ENCODE data around the gene MGAT5.
A peak's percentile ranks its signal among the peaks of the same experiment; 100 is the strongest.

The MGAT5 gene

DNA sequence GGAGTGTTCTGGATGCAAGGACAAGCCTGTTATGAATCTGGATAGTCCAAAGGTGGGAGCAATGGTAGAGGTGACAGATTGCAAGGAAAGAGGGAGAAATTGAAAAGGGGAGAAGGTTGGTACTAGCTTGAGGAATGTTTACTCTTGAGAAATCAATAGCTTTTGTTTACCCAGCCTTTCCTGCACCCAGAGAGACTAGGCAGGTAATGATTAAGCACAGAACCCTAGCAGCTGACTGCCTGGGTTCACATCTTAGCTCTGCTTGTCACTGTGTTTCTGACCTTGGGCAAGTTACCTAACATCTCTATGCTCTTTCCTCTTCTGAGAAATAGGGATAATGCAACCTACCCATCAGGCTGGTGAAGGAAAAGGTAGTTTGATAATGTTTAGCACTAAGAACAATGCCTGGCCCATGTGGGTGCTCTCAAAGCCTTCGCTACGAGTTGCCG is 178.6 kb downstream of the MGAT5 start:
- no peak for DNase-seq

DNA sequence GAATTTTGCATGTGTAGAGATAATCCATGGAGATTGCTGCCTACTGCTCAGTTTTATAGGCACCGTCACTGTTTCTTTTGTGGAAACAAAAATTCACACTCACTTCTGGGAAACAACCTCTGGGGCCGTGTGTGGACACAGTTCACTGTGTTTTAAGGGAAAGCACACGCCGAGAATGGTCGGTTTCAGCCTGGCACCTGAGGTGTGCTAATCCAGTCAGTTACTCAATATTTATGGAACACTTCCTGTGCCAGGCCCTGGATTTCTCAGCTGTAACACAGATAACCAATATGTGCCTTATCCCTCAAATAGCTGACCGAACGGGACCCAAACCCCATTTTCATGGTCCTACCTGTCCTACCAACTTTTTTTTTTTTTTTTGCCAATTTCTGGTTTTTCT is 179.6 kb downstream of the MGAT5 start:
- no peak for DNase-seq

DNA sequence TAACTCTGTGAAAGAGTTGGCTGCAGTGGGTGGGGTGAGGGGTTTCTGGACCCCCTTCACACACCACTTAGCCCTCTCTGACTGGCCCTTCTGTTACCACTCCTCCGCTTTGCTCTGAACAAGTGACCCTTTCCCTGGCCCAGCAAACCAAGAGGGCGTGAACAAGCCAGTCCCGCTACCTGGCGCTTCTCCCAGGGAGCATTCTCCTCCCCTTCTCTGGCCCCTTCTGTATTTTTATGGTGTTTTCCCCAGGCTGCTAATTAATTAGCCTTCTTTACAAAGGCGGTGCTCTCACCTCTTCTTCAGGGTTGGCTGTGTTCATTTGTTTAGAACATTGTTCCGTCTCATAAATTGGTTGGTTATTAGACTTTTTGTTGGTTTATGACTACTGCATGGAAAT is 180.1 kb downstream of the MGAT5 start:
- DNase-seq = no peak

GRCh38 chr2:134435505-134435904 is 181.6 kb downstream of the MGAT5 start:
- DNase-seq = no peak

DNA sequence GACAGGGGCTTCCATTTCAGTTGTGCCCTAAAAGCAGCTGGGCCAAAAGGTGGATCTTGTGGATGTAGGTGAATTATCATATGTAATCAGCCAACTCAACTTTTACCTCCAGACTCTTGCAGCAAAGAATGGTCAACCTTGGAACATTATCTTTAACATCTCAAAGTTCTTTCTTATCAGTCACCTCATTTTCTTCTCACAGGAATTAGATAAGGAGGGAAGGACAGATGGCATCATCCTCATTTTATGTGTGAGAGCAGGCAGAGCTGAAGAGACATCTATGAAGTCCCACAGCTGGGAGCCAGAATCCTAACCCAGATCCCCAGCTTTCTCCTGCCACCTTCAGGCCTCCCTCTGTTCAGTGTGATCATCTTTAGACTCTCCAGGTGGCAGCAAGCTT is 182.1 kb downstream of the MGAT5 start:
- no peak for DNase-seq

DNA sequence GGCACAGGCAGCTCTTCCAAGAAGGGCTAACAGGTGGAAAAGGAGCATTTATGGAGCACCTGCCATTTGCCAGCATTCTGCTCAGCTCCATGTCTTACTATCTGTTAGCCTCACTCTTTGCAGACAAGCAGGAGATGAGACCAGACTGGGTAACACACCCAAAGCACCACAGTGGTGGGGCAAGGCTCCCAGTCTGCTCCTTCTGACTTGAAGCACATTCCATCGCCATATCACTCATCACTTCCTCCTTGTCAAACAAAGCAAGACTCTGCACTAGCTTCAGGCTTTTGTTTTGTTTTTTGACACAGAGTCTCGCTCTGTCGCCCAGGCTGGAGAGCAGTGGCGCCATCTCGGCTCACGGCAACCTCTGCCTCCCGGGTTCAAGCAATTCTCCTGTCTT is 182.8 kb downstream of the MGAT5 start:
- DNase-seq = no peak

DNA sequence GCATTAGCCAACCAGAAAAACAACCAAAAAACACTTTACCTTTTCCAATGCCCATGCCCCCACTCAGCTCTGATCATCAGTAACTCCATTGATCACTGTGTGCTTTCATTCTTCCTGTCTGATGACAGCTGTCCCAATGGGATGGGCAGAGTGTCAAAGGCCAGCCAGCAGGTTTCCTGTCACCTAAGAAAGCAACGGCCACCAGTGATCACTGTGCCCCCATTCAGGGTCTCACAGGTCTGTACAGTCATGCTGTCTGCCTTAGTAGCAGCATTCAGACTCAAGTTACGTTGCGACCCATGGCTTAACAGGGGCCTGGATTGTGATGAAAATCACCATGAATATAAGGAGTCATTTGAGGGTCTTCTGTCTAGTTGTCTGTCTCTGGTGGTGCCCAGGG is 184.5 kb downstream of the MGAT5 start:
- no peak for DNase-seq

DNA sequence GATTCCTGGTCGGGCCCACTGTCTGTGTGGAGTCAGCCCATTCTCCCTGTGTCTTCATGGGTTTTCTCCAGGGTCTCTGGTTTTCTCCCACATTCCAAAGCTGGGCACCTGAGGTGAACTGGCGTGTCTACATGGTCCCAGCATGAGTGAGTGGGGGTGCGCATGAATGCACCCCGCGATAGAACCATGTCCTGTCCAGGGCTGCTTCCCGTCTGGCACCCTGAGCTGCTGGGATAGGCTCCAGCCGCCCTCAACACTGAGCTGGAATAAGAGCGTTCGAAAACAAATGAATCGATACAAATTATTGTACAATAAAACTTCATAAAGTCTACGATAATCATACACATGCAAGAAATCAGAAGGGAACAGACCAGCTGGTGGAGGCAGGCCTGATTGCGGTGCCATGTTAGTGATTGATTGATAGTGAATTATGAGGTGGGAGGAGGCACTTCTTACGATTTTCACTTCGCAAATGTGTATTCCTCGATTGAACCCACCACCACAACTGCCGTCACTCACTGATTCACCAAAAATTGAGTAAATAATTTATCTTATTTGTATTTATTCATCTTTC is 186.6 kb downstream of the MGAT5 start:
- DNase-seq = no peak

DNA sequence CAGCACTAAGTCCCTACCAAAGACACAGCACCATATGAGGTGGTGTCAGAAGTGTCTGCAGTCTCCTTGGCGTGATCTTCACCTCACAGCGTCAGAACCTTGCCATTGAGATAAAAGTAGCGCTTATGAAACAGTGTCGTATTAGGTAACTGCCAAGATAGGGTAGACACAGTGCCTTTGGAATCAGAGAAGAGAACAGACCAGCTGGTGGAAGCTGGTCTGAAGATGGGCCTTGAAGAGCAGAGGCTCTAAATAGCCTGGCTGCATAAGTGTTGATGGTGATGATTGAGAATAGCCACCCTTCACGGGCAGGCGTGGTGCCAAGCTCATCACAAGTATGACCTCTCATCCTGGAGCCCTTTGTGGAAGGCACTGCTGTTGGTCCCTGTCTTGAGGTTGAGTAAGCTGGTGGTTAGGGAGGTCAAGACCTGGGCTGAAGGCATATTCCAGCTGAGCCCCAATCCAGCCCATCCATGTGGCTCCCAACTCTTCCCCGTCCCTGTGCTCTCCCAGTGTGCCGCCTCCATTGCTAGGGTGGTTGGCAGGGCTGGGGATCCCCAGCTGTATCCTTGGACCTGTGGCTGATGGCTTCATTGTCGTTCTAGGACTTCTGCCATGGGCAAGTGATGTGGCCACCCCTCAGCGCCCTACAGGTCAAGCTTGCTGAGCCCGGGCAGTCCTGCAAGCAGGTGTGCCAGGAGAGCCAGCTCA is 187.4 kb downstream of the MGAT5 start:
- no peak for DNase-seq

DNA sequence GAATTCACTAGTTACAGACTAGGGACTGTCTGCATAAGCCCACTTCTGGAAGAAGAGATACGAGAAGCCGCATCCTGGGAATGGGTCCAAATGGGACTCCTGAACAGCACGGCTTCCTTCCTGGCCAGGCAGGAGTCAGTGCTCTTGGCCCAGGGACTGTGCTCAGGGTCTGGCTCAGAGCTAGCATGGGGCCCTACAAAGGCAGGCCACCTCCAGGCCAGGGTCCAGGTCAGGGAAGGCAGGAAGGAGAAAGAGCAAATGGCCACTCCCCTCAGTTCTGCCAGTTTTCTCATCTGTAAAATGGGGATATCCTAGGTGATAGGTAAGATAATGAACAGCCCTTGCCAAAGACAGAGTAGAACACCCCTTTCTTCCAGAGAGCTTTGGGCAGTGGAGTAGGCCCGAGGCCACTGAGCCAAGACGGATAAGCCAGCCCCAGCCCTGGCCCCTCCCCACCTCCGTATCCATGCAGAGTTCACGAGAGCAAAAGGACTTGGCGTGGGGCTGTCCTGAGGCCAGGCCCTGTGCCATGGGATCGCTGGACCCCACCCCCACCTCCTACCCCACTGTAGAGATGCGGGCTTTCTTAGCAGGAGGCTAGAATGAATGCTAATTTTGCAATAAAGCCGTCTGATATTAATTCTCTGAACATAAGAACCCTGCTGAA is 190.1 kb downstream of the MGAT5 start:
- DNase-seq = no peak

DNA sequence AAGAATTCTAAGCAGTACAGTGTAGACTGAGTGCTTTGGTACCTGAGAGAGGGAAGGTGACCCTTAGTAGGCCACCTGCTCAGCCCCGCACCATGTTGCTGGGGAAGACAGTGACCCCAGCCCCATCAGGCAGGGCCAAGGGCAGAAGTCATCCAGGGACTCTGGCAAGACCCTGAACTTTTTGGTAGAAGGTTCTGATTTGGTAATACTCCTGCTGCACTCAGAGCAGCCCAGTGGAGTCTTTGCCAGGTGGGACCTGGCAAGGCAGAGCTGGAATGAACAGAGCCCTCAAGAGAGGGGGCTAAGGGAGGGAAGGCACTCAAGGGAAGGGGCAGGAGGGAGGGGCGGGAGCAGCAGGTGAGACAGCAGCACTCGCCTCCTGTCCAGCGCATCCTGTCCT is 191.2 kb downstream of the MGAT5 start:
- no peak for DNase-seq

DNA sequence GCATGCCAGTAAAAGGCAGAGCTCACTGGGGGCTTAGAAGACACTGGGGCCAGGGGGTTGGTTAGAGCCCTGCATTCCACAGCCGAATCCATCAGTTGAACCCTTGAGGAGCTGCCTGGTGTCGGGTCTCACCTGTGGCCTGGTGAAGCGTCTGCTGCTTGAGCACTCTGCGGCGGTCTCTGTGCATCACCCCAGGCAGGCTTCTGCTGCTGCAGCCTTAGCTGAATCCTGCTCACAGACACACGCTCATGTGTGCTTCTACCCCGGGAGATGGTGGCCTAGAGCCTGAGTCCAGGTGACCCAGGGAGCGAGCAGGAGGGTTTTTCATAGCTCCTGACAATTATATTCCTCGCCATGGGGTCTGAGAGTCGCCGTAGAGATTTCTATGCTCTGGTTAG is 192.1 kb downstream of the MGAT5 start:
- no peak for DNase-seq

- peak; percentile 52 for DNase-seq
Measured at GRCh38 chr2:134446383-134447017, 192.6 kb downstream of the MGAT5 start.

DNA sequence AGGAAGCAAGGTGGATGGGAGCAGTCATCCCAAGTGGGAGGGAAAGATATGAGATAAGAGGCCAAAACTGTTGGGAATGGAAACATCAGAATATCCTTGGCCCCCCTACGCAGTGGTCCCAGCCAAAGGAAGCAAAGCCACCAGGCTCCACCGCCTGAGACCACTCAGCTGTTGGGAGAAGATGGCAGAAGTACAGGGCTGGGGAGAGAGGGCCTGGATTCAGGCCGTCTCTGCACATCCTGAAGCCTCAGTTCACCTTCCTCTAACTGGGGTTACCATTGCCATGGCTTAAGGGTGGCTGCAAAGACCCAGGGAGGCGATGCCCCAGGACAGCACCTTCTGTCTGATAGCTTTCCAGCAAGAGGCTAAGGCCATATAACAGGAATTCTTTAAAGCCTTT is 193.8 kb downstream of the MGAT5 start:
- no peak for DNase-seq

GRCh38 chr2:134448650-134449049 is 194.8 kb downstream of the MGAT5 start:
- no peak for DNase-seq

- no peak for DNase-seq
Measured at GRCh38 chr2:134449157-134449556, 195.3 kb downstream of the MGAT5 start.

- no peak for DNase-seq
Measured at GRCh38 chr2:134449751-134450513, 196.1 kb downstream of the MGAT5 start.

- no peak for DNase-seq
Measured at GRCh38 chr2:134451347-134451630, 197.4 kb downstream of the MGAT5 start.

DNA sequence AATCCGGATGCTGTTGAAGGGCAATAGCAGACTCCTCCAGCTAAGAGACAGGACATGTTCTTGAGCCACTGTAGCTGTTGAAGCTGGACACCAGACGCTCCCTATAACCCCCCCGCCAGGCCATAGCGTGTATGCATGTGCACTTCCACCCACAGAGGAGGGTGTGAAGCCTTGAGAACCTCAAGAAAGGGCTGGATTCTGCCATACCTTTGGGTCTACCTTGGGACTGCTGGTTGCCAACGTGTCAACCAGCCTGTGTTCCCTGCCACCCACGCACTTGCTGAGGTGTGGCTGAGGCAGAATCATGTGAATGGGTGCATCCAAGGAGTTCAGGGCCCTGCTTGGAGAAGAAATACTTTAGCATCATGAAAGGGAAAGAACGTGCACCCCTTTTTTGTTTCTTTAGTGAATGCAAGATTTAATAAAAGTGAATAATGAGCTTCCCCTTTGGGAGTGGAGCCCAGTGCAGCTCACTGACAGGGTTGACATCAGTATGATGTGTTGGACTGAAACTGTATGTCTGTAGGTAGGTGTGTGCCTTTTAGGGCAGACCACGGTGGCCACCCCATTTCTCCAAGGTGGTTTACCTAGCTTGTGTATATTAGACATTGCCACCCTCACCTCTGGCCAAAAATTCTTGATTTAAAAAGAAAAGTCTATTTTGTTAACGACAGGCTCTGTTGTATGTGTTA is 198.3 kb downstream of the MGAT5 start:
- no peak for DNase-seq

DNA sequence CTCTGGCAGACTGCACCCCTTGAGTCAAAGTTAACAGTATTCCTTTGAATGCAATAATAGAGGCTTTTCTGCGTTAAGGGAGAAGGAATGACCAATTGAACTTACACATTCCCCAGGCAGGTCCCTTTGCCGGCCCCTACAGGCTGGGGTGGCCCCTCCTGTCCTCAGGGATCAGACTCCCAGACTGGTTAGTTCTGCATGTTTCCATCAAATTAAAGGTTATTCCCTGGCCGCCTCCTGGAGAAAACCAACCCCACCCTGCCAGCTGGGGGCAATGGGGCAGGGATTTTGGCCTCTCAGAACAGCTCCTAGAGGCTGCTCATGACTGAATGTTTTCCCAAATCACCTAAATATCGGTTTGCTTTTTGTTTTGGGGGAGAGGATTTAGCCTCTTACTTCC is 199.6 kb downstream of the MGAT5 start:
- no peak for DNase-seq

- no peak for DNase-seq
Measured at GRCh38 chr2:134453973-134454372, 200.1 kb downstream of the MGAT5 start.

- no peak for DNase-seq
Measured at GRCh38 chr2:134454426-134454825, 200.6 kb downstream of the MGAT5 start.

DNA sequence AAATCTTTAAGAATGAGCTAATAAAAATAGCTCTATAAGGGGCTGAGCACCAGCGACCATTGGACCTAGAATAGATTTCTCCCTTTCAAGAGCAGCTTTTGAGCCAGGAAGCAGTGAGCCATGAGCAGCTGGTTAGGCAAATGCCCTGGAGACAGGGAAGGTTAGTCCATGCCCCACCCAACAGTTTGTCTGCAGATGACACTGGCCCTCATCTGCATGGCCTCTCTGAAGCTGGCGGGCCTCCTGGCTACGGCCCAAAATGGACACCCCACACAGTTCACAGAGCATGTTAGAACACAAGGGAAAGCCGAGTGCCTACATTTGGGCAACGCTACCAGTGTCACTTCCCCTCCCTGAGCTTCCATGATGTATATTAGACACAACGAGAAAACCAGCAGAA is 201.1 kb downstream of the MGAT5 start:
- no peak for DNase-seq

Measured in fibroblast of upper back skin (primary cell).